ELR (cell line): Measurements from ENCODE around the gene TERT.

Source experiments
- DNase-seq: peaks from one replicate; pipeline ENCODE4 v3.0.0-alpha.2; 2015; ENCODE audit warnings: low read depth

Gene TERT

DNA sequence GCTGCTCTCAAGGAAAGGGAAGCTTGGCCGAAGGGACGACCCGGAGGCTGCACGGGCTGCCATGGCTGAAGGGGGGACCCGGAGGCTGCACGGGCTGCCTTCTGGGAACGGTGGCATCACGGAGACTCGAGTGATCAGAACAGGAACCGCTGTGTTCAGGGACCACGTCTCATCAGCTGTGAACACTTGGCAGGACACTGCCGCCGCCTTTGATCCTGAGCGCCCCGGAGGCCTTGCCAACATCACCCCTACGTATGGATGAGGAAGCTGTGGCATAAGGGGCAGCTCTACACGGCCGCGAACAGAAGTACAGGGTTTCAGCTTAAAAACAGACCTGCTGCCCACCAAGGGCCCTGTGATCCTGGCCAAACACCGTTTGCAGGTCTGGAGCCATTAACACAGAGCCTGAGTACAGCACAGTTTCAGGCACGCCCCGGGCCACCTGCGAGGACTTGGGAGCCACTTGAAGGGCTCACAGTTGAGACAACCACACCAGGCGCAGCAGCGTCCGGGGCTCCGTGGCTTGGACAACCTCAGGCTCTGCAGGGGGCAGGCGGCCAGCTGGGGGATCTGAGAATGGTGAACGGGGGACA is 23.9 kb upstream of the TERT start:
- DNase-seq: no peak

- DNase-seq: no peak
Observed at GRCh38 chr5:1317921-1318565, 23.2 kb upstream of the TERT start.

DNA sequence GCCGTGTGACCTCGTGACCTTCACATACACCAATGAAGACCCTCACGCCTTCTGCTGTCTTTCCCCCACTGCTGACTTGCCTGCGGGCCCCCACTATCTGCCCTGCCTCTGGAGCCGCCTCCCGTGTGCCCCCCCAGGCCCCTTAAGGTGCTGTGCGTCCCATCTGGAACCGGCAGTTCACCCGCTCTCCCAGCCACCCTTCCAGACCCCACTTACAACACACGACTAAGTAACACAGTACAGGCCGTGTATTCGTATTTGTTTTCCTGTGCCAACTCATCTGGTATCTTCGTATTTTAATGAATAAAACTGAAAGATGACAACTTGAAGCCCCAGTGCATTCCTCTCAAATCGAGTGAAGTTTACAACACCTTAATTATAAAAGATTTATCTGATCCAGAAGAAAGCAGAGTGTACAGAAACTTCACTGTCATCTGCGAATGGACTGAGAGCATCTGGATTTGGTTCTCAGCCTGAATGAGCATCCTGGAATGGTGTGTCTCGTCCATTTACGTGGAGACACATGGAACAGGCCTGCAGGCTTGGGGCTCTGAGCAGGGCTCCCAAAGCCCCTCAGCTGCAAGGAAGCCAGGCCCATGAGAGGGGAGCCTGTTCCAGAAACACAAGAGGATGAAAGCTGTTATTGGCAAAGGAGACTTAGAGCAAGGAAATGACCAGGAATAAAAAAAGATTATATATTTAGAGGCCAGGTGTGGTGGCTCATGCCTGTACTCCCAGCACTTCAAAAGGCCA is 21.9 kb upstream of the TERT start:
- no peak for DNase-seq

GRCh38 chr5:1315709-1316587 is 21.1 kb upstream of the TERT start:
- no peak for DNase-seq

- no peak for DNase-seq
Observed at GRCh38 chr5:1315018-1315708, 20.3 kb upstream of the TERT start.

DNA sequence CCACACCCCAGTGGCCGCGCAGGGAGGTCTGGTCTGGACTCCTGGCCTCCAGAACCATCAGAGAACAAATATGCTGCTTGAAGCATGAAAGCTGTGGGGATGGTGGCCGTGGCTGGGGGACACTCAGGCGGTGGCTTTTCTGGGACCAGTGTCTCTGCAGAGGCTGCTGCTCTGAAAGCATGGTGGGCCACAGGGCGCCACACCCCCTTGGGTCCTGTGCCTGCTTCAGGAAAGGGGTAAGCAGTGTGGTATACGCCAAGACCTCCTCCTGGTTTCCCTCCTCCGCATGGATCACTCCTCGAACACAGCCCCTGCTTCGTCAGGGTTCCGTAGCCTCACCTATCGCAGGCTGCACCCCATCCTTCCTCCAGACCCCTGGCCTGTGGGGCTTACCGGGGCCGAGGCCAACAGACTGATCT is 19.7 kb upstream of the TERT start:
- DNase-seq: no peak

GRCh38 chr5:1312993-1313833 is 18.3 kb upstream of the TERT start:
- peak; percentile 18 for DNase-seq

DNA sequence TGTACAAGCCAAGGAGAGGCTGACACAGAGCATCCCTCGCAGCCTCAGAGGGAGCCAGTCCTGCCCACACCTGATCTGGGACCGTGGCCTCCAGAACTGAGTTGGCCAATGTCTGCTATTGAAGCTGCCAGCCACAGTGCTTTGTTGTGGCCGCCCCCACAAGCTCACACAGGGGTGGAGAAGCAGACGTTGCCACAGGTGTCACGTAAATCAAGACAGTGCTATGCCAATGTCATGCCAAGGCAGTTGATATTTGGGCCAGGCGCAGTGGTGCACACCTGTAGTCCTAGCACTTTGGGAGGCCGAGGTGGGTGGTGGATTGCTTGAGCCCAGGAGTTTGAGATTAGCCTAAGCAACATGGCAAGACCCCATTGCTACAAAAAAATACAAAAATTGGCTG is 17.3 kb upstream of the TERT start:
- no peak for DNase-seq

DNA sequence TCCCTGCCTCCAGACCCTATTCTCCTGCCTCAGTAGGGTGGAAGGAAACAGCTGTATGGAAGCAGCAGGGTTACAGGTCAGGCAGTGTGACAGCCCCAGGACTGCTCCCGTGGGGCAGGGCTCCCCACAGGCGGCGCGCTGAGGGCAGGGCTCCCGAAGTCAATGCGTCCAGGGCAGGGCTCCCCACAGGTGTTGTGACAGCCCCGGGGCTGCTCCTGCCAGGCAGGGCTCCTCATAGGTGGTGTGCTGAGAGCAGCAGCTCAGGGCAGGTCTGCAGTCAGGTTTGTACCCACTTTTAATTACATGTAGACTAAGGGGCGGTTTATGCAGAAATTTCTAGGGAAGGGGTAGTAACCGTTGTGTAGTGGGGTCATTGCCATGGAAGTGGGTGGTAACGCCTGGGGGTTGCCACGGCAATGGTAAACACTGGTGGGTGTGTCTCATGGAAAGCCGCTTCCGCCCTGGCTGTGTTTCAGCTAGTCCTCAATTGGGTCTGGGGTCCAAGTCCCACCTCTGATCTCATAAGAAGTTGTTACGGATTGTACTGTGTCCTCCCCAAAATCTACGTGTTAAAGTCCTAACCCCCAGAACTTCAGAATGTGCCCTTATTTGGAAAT is 16.7 kb upstream of the TERT start:
- no peak for DNase-seq

- no peak for DNase-seq
Observed at GRCh38 chr5:1310118-1310517, 15.2 kb upstream of the TERT start.

GRCh38 chr5:1304033-1304432 is 9.2 kb upstream of the TERT start:
- DNase-seq: no peak

GRCh38 chr5:1302258-1302657 is 7.4 kb upstream of the TERT start:
- no peak for DNase-seq

- DNase-seq: no peak
Observed at GRCh38 chr5:1300581-1301083, 5.8 kb upstream of the TERT start.

DNA sequence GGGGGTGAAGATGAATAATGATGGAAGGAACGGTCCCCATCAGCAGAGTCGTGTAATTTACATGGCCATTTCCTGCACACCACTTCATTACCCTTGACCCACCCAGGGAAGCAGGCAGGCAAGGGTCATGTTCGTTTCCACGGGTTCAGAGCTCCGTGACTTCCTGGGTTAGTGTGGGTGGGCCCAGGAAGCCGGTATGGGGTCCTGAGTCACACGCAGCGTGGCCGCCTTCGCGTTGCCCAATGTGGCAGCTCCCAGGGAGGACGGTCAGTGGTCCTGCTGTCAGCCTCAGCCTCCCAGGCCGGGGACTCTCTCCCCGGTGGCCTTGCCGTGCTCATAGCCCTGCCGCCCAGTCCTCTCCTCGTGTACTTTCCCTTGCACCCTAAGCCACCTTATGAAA is 5.1 kb upstream of the TERT start:
- no peak for DNase-seq

DNA sequence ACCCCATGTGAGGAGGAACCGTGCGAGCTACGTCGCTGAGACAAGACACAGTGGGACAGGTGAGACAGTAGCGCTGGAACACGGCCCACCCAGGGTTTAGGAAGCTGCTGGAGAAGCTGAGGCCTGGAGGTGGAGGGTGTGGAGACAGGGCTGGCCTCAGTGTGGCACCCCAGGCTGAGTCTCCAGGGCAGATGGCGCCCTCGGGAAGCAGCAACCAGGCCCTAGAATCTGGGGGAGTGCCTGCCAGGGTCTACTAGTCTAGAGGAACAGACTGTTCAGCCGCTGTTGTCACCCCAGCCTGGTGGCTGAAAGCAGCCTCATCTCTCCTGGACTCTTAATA is 4.6 kb upstream of the TERT start:
- no peak for DNase-seq

- DNase-seq: no peak
Observed at GRCh38 chr5:1298723-1299510, 4.0 kb upstream of the TERT start.

- no peak for DNase-seq
Observed at GRCh38 chr5:1298067-1298551, 3.2 kb upstream of the TERT start.

DNA sequence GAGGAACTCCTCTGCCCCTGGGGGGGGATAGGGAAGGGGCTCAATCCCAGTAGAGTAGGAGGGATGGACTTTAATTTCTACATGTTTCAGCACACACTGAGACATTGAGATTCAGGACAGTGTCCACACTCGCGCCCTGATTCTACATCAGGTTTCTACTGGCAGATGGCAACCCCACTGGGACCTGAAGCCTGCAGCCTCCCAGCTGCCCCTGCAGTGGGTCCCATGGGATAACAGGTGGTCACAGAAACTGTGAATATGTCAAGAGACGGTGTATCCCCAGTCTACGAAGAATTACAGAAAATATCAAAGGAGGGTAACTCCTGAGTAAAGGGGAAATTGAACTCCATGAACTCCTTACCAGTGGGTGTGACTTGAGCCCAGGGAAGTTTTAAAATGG is 2.4 kb upstream of the TERT start:
- DNase-seq: no peak

DNA sequence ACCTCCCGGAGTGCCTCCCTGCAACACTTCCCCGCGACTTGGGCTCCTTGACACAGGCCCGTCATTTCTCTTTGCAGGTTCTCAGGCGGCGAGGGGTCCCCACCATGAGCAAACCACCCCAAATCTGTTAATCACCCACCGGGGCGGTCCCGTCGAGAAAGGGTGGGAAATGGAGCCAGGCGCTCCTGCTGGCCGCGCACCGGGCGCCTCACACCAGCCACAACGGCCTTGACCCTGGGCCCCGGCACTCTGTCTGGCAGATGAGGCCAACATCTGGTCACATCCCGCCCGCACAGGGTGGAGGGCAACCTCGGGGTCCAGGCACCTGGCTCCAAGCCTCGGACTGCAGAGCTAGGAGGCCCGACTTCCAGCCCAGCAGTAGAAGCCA is 776 bp upstream of the TERT start:
- no peak for DNase-seq
